ENCODE results near the gene PIGZ.
A peak's percentile ranks its signal among the peaks of the same experiment; 100 is the strongest.
"Not testable (repeated sequence)": the region's sequence is repeated elsewhere in the genome, so short reads cannot be mapped to it uniquely, and the experiment has no call there.

PIGZ gene

GRCh38 chr3:196962108-196962929 lies 6.3 kb downstream of the PIGZ start:
- Histone ChIP-seq H3K4me3 (ENCODE audit: low read length) (no peak overlapping the region), H3K9me3 (ENCODE audit: control insufficient read depth, low read length) (no peaks in the 10 kb centered on the region), H3K9ac (ENCODE audit: low read length) (no peak overlapping the region), H3K4me1 (ENCODE audit: control insufficient read depth, insufficient read depth, low read length) (peaks cover 5% of the 10 kb centered on the region), H3K36me3 (ENCODE audit: control insufficient read depth, insufficient read depth, low read length, severe bottlenecking) (peaks cover 5% of the 10 kb centered on the region), H3K27me3 (replicated peaks; ENCODE audit: control insufficient read depth, insufficient read depth, low read length) (no peaks in the 10 kb centered on the region)
- DNase-seq (ENCODE audit: low read depth) = no peak

- no peak for DNase-seq (ENCODE audit: low read depth)
- Histone ChIP-seq H3K4me1 (ENCODE audit: control insufficient read depth, insufficient read depth, low read length) (no peaks in the 10 kb centered on the region), H3K9ac (ENCODE audit: low read length) (no peak overlapping the region), H3K9me3 (ENCODE audit: control insufficient read depth, low read length) (no peaks in the 10 kb centered on the region), H3K27me3 (replicated peaks; ENCODE audit: control insufficient read depth, insufficient read depth, low read length) (no peaks in the 10 kb centered on the region), H3K4me3 (ENCODE audit: low read length) (no peak overlapping the region), H3K36me3 (ENCODE audit: control insufficient read depth, insufficient read depth, low read length, severe bottlenecking) (peaks cover 7% of the 10 kb centered on the region)
Measured at GRCh38 chr3:196954832-196955231, 13.8 kb downstream of the PIGZ start.

GRCh38 chr3:196951371-196951770 lies 17.3 kb downstream of the PIGZ start:
- Histone ChIP-seq H3K36me3 (ENCODE audit: control insufficient read depth, insufficient read depth, low read length, severe bottlenecking) (peaks cover 7% of the 10 kb centered on the region), H3K9me3 (ENCODE audit: control insufficient read depth, low read length) (no peaks in the 10 kb centered on the region), H3K4me3 (ENCODE audit: low read length) (no peak overlapping the region), H3K27me3 (replicated peaks; ENCODE audit: control insufficient read depth, insufficient read depth, low read length) (no peaks in the 10 kb centered on the region), H3K9ac (ENCODE audit: low read length) (no peak overlapping the region), H3K4me1 (ENCODE audit: control insufficient read depth, insufficient read depth, low read length) (no peaks in the 10 kb centered on the region)
- DNase-seq (ENCODE audit: low read depth) = no peak

- no peak for DNase-seq (ENCODE audit: low read depth)
- no peak overlapping the region for H3K9ac ChIP-seq (ENCODE audit: low read length)
- peaks cover 7% of the 10 kb centered on the region for H3K36me3 ChIP-seq (ENCODE audit: control insufficient read depth, insufficient read depth, low read length, severe bottlenecking)
- H3K27me3 ChIP-seq (replicated peaks; ENCODE audit: control insufficient read depth, insufficient read depth, low read length) = no peaks in the 10 kb centered on the region
- no peaks in the 10 kb centered on the region for H3K4me1 ChIP-seq (ENCODE audit: control insufficient read depth, insufficient read depth, low read length)
- H3K9me3 ChIP-seq (ENCODE audit: control insufficient read depth, low read length) = no peaks in the 10 kb centered on the region
- no peak overlapping the region for H3K4me3 ChIP-seq (ENCODE audit: low read length)
Measured at GRCh38 chr3:196949750-196950149, 18.9 kb downstream of the PIGZ start.

- no peak for DNase-seq (ENCODE audit: low read depth)
- Histone ChIP-seq H3K4me1 (ENCODE audit: control insufficient read depth, insufficient read depth, low read length) (no peaks in the 10 kb centered on the region), H3K27me3 (replicated peaks; ENCODE audit: control insufficient read depth, insufficient read depth, low read length) (no peaks in the 10 kb centered on the region), H3K9ac (ENCODE audit: low read length) (no peak overlapping the region), H3K9me3 (ENCODE audit: control insufficient read depth, low read length) (no peaks in the 10 kb centered on the region), H3K4me3 (ENCODE audit: low read length) (no peak overlapping the region), H3K36me3 (ENCODE audit: control insufficient read depth, insufficient read depth, low read length, severe bottlenecking) (peaks cover 7% of the 10 kb centered on the region)
Measured at GRCh38 chr3:196949285-196949619, 19.4 kb downstream of the PIGZ start.

GRCh38 chr3:196948442-196949284 lies 20.0 kb downstream of the PIGZ start:
- no peak overlapping the region for H3K4me3 ChIP-seq (ENCODE audit: low read length)
- H3K4me1 ChIP-seq (ENCODE audit: control insufficient read depth, insufficient read depth, low read length) = peaks cover 3% of the 10 kb centered on the region
- no peaks in the 10 kb centered on the region for H3K9me3 ChIP-seq (ENCODE audit: control insufficient read depth, low read length)
- H3K9ac ChIP-seq (ENCODE audit: low read length) = no peak overlapping the region
- no peak for DNase-seq (ENCODE audit: low read depth)
- no peaks in the 10 kb centered on the region for H3K27me3 ChIP-seq (replicated peaks; ENCODE audit: control insufficient read depth, insufficient read depth, low read length)
- H3K36me3 ChIP-seq (ENCODE audit: control insufficient read depth, insufficient read depth, low read length, severe bottlenecking) = peaks cover 7% of the 10 kb centered on the region

GRCh38 chr3:196947860-196948441 lies 20.7 kb downstream of the PIGZ start:
- no peak for DNase-seq (ENCODE audit: low read depth)
- H3K9me3 ChIP-seq (ENCODE audit: control insufficient read depth, low read length) = no peaks in the 10 kb centered on the region
- no peak overlapping the region for H3K4me3 ChIP-seq (ENCODE audit: low read length)
- H3K9ac ChIP-seq (ENCODE audit: low read length) = no peak overlapping the region
- no peaks in the 10 kb centered on the region for H3K27me3 ChIP-seq (replicated peaks; ENCODE audit: control insufficient read depth, insufficient read depth, low read length)
- H3K36me3 ChIP-seq (ENCODE audit: control insufficient read depth, insufficient read depth, low read length, severe bottlenecking) = peaks cover 7% of the 10 kb centered on the region
- H3K4me1 ChIP-seq (ENCODE audit: control insufficient read depth, insufficient read depth, low read length) = peaks cover 8% of the 10 kb centered on the region

GRCh38 chr3:196947136-196947859 lies 21.3 kb downstream of the PIGZ start:
- H3K36me3 ChIP-seq (ENCODE audit: control insufficient read depth, insufficient read depth, low read length, severe bottlenecking) = peaks cover 7% of the 10 kb centered on the region
- no peak overlapping the region for H3K9ac ChIP-seq (ENCODE audit: low read length)
- H3K4me3 ChIP-seq (ENCODE audit: low read length) = no peak overlapping the region
- no peaks in the 10 kb centered on the region for H3K9me3 ChIP-seq (ENCODE audit: control insufficient read depth, low read length)
- no peaks in the 10 kb centered on the region for H3K27me3 ChIP-seq (replicated peaks; ENCODE audit: control insufficient read depth, insufficient read depth, low read length)
- DNase-seq (ENCODE audit: low read depth) = no peak
- H3K4me1 ChIP-seq (ENCODE audit: control insufficient read depth, insufficient read depth, low read length) = peaks cover 8% of the 10 kb centered on the region

GRCh38 chr3:196944037-196944790 lies 24.4 kb downstream of the PIGZ start:
- H3K9ac ChIP-seq (ENCODE audit: low read length) = peak overlapping the region; percentile 97
- H3K4me3 ChIP-seq (ENCODE audit: low read length) = peak overlapping the region; percentile 96
- H3K27me3 ChIP-seq (replicated peaks; ENCODE audit: control insufficient read depth, insufficient read depth, low read length); H3K36me3 ChIP-seq (ENCODE audit: control insufficient read depth, insufficient read depth, low read length, severe bottlenecking); DNase-seq (ENCODE audit: low read depth); H3K9me3 ChIP-seq (ENCODE audit: control insufficient read depth, low read length): not testable (repeated sequence)
- peaks cover 15% of the 10 kb centered on the region for H3K4me1 ChIP-seq (ENCODE audit: control insufficient read depth, insufficient read depth, low read length)

- Histone ChIP-seq H3K4me1 (ENCODE audit: control insufficient read depth, insufficient read depth, low read length) (peaks cover 28% of the 10 kb centered on the region), H3K4me3 (ENCODE audit: low read length) (peak overlapping the region; percentile 96), H3K36me3 (ENCODE audit: control insufficient read depth, insufficient read depth, low read length, severe bottlenecking) (peaks cover 20% of the 10 kb centered on the region), H3K9ac (ENCODE audit: low read length) (peak overlapping the region; percentile 97), H3K9me3 (ENCODE audit: control insufficient read depth, low read length) (no peaks in the 10 kb centered on the region), H3K27me3 (replicated peaks; ENCODE audit: control insufficient read depth, insufficient read depth, low read length) (no peaks in the 10 kb centered on the region)
- peak; percentile 38 for DNase-seq (ENCODE audit: low read depth)
Measured at GRCh38 chr3:196942915-196943277, 25.7 kb downstream of the PIGZ start.
